ENCODE measurements around the gene POLR1F. TPM values are rescaled to one million over a fixed set of nuclear protein-coding genes. Genes with fewer than 3 reads are reported as not detected.

Gene POLR1F
- total and polyA plus RNA-seq, 2 of the 4 experiments (the other 2 are of a cell fraction): 6.8 to 16.1 TPM

DNA sequence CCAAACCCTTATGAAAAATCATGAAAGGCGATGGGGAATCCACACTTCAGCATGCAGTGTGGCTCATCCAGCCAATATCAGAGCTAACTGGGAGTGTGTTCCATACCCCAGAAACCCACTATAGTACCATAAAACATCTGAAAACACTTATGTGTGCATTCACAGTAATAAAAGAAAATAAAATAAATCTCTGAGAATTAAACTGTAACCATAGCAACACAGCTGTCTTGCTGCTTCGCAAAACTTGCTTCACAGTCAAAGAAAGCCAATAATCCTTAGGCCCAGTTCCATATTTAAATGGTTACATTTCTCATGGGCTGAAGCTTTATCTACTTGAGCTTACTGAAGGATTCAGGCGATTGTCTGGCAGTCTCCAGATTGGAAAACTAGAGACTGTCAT, 19.9 kb upstream of the POLR1F start:
- Histone ChIP-seq H3K4me3 (ENCODE audit: insufficient read depth, low read depth, low read length) (no peak overlapping the region), H2AFZ (replicated peaks; ENCODE audit: low read length, poor library complexity) (no peak overlapping the region), H4K20me1 (ENCODE audit: insufficient read depth, low read length) (no peaks in the 10 kb centered on the region), H3K9me1 (ENCODE audit: insufficient read depth, low read length) (no peaks in the 10 kb centered on the region), H2BK120ac (ENCODE audit: low read depth, low read length) (no peak overlapping the region), H3K27me3 (ENCODE audit: control insufficient read depth, insufficient read depth, low read length) (no peaks in the 10 kb centered on the region), H3K9me3 (ENCODE audit: control insufficient read depth, insufficient read depth, low read length) (no peaks in the 10 kb centered on the region), H4K5ac (ENCODE audit: low read depth, low read length) (no peak overlapping the region), H3K18ac (ENCODE audit: low read depth, low read length) (no peak overlapping the region), H3K9ac (ENCODE audit: low read depth, low read length) (no peak overlapping the region), H3K23ac (ENCODE audit: low read depth, low read length) (no peak overlapping the region), H3K27ac (ENCODE audit: insufficient read depth, low read length) (no peak overlapping the region), H3K4me1 (ENCODE audit: control insufficient read depth, insufficient read depth, low read length) (no peaks in the 10 kb centered on the region), H2BK15ac (ENCODE audit: low read depth, low read length) (no peak overlapping the region), H3K79me1 (ENCODE audit: low read depth in 1 of 2, low read length in 2 of 2) (no peaks in the 10 kb centered on the region), H2BK20ac (ENCODE audit: low read depth, low read length) (no peak overlapping the region), H3K56ac (ENCODE audit: extremely low read depth, insufficient read depth, low read length) (no peak overlapping the region), H2AK5ac (ENCODE audit: low read depth, low read length) (no peak overlapping the region), H3K36me3 (ENCODE audit: control insufficient read depth, insufficient read depth, low read length) (no peaks in the 10 kb centered on the region), H3K4ac (ENCODE audit: low read depth, low read length) (no peak overlapping the region), H3K14ac (replicated peaks; ENCODE audit: low read depth, low read length) (no peak overlapping the region), H4K8ac (ENCODE audit: low read depth in 2 of 2, low read length in 2 of 2) (no peak overlapping the region), H2BK5ac (ENCODE audit: low read depth, low read length, poor library complexity, severe bottlenecking) (no peak overlapping the region), H2AK9ac (replicated peaks; ENCODE audit: low read depth, low read length, poor library complexity) (no peak overlapping the region), H4K91ac (ENCODE audit: insufficient read depth, low read depth, low read length) (no peak overlapping the region), H3K4me2 (ENCODE audit: low read depth, low read length) (no peak overlapping the region)
- no TSS peak for BruUV-seq (replicated peaks)
- POLR2A ChIA-PET (ENCODE audit: unreplicated experiment): no interaction called here
- dilution Hi-C loops (cut with HindIII; ENCODE audit: low sequenced_read_pairs, unreplicated experiment): no loop called here
- intact Hi-C loops (cut with micrococcal nuclease): no loop called here
- ATAC-seq (ENCODE audit: low read depth) (no peak), DNase-seq (no peak)
- WGBS, 2 experiments (ENCODE audit: extremely low coverage in 2 of 2, insufficient read length in 1 of 2): no CpG with 5 or more reads among the region's 3 CpGs
- in situ Hi-C loops (cut with MboI; ENCODE audit: low sequenced_read_pairs): no loop called here
- CTCF ChIA-PET: interaction anchor here (0.8 kb wide), 2 partner anchors 15 to 20 kb away, joined by 3 to 4 read pairs; partner anchors contain the start of gene POLR1F
- TF ChIP-seq RCOR1 (IDR thresholded peaks at IDR 0.05; ENCODE audit: insufficient replicate concordance, low read length) (no peak), ELK1 (IDR thresholded peaks at IDR 0.05; ENCODE audit: borderline replicate concordance, low read depth, low read length) (no peak), MAFK (IDR thresholded peaks at IDR 0.05; ENCODE audit: low read depth, low read length) (no peak), RAD21 (IDR thresholded peaks at IDR 0.05; ENCODE audit: low read length) (no peak), CTCF (conservative IDR thresholded peaks at IDR 0.05; ENCODE audit: low read depth, low read length) (no peak), NFE2L2 (IDR thresholded peaks at IDR 0.05; ENCODE audit: low read depth, low read length) (no peak), CEBPB (IDR thresholded peaks at IDR 0.05; ENCODE audit: low read depth, low read length) (no peak), SMC3 (IDR thresholded peaks at IDR 0.05; ENCODE audit: low read depth, low read length) (no peak), FOS (IDR thresholded peaks at IDR 0.05; ENCODE audit: low read depth, low read length) (no peak), MAZ (IDR thresholded peaks at IDR 0.05; ENCODE audit: borderline replicate concordance, low read depth, low read length) (no peak), POLR2A (IDR thresholded peaks at IDR 0.05; ENCODE audit: low read depth, low read length) (no peak), BHLHE40 (IDR thresholded peaks at IDR 0.05; ENCODE audit: low read depth, low read length) (no peak)

Measured in IMR-90 (cell line).